GM11168 (cell line): Measurements from ENCODE around the gene INAFM2.

ENCODE experiments used
- in situ Hi-C: fragments of 300-500 bp; cut with MboI; formaldehyde crosslinking; loops from one replicate; pipeline ENCODE4 v1.12.0; 2022; ENCODE audit warnings: low sequenced_read_pairs; ENCODE audit not compliant: unreplicated experiment

INAFM2 gene

DNA sequence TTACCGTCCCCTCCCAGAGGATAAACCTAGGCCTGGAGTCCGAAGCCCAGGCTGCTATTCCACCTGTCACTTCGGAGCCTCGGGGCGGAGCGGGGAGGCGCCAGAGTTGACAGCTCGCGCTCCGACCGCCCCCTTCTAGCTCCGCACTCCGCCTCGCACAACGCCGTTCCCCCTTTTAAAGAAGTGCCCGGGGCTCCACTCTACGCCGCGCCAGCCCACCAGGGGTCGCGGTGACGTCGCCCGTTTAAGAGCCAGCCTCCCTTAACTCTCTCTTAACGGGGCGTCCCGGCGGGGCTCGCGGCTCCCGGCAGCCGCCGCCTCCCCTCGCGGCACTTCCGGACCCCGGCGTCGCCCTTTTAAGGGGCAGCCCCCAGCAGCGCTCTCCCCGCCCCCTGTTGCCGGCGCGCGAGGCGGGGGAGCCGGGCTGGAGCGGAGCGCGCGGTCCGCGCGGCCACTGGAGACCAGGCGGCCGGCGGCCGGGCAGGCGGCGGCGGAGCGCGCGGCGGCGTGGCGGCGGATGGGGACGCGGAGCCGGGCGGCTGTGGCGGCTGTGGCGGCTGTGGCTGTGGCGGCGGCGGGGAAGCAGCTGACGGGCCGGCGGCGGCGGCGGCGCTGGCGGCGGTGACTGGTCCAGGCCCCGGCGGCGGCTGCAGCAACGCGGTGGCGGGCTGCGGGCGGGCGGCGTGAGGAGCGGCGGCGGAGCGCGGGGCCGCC, at the start of gene INAFM2:
TSS of gene INAFM2 (plus strand) at position 454 of the 714 bp plus-strand sequence. CDS start 364 bp downstream, outside the sequence.
- in situ Hi-C loops: loop anchor here (5.0 kb wide), 1 partner anchor 36 kb away; no protein-coding TSS in a partner anchor

DNA sequence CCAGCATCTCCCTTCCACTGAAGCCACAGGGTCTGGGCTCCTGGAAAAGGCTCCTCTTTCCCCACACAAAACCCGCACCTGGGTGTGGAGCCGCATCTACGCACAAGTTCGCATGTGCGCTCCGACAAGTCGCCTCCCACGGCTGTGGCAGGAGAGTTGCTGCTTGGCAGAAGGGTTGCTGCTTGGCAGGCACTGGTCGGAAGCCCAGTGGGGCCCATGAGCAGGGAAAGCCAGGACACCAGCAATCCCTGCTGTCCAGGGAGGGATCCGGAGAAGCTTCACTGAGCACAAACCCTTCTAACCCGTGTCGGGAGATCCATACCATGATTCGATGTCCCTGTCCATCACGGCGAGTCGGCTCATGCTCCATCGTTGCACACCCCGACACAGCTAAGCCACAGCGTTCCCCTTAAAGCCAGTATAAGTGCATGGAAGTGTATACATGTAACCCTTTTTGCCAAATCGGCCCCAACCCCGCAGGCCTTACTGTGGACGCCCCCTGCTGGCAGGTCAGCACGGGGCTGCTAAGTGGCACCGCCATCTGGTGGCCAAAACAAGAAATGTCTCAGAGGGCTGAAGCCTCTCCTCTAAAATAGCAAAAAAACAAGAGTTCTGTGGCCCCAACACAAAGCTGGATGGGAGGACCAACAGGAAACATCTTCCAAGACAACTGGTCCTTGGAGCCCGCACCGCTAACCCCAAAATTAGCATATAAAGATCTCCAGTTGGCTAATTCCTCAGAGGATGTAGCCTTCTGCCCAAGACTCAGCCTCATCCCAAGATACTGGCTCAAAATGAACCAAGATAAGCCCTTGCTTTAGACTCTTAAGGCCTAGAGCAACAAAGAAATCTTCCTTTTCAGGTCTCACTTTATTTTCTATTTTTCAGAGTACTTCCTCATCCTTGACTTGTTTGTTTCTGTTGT, 48.9 kb upstream of the INAFM2 start:
- in situ Hi-C loops: loop anchor here (5.0 kb wide), 2 partner anchors 57 to 227 kb away; no protein-coding TSS in a partner anchor

DNA sequence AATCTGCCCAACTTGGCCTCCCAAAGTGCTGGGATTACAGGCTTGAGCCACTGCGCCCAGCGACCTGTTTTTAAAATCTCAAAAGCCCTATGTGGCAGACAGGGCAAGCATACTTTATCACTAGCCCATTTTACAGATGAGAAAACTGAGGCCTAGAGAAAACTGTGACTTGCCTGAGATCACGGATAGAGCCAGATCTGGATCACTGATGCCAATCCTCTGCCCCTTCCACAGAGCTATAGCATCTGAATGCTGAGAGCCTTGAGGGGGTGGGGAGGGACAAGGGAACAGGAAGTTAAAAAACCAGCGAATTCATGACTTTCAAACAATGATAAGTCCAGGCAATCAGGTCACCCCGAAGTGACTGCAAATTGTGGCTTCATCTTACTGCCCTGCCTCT, 48.0 kb upstream of the INAFM2 start:
- in situ Hi-C loops: no loop called here

DNA sequence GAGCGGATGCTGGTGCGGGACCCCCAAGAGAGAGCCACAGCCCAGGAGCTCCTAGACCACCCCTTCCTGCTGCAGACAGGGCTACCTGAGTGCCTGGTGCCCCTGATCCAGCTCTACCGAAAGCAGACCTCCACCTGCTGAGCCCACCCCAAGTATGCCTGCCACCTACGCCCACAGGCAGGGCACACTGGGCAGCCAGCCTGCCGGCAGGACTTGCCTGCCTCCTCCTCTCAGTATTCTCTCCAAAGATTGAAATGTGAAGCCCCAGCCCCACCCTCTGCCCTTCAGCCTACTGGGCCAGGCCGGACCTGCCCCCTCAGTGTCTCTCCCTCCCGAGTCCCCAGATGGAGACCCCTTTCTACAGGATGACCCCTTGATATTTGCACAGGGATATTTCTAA, 47.5 kb upstream of the INAFM2 start:
- in situ Hi-C loops: no loop called here

DNA sequence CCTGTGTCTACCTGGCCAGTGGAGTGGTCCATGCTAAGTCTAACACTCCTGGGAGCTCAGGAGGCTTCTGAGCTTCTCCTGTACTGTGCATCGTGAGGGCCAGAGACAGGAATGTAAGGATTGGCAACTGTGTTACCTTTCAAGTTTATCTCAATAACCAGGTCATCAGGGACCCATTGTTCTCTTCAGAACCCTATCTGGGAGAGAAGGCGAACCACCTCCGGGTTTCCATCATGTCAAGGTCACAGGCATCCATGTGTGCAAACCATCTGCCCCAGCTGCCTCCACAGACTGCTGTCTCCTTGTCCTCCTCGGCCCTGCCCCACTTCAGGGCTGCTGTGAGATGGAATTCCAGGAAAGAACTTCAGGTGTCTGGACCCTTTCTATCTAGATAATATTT, 46.6 kb upstream of the INAFM2 start:
- in situ Hi-C loops: no loop called here

DNA sequence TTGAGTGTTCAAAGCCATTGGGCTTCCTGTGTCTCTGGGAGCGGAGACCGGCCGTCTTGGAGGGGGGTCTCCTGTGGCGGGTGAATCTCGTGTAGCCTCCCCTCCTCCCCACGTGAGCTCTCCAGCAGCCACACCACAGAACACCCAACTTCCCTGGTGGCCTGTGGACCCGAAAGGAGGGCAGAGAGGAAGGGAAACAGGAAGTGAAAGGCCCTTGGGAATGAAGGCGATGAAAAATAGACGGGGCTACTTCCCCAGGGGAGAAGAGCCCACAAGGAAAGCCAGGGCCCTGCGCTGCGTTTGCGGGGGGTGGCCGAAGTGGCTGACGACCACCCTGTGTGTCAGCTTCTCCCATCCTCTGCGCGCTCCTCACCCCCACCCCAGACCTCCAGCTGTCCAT, 46.0 kb upstream of the INAFM2 start:
- in situ Hi-C loops: no loop called here

DNA sequence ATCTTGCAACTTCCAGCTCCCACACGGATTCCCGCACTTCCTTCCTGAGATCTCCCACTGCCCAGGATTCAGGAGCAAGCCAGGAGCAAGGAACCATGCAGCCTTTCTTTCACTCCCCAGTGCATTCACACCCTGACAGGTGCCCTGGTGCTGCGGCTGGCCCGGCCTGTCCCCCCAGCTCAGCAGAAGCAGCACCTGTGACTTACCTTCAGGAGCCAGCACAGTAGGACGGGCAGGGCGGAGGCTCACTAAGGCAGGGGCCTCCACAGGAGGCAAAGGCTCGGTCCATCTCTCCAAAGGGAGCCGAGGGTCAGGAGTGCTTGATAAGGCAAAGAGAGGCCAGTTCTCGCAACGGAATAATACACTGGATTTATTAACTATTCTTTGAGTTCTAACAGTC, 45.5 kb upstream of the INAFM2 start:
- in situ Hi-C loops: no loop called here

DNA sequence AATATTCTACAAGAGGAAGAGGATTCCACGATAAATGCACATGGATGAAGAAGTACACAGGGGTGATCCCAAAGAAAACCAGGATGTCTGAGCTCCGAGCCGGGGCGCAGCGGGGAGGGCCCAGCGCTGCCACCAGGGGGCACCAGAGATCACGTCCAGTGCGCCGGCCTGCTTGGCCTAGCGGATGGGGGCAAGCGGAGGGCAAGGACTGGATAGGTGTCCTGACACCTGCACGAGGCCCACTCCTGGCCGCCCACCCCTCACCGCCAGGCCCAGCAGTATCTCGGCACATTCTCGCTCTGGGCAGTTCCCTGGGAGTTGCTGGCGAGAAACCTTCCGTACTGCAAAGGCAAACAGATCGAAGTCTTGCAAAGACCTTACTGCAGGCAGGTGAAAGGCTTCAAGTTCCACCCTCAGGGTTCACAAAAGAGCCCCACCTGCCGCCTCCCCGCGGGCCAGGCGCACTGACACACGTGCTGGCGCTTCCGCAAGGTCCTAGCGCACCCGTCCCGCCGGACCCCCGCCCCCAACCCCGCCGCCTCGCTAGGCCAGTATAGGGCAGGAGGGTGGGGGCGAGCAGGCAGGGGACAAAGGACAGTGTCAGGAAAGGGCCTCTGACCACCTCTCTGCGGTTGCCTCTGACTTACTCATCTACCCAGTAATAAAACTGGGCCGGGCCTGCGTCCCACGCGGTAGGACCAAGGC, 43.9 kb upstream of the INAFM2 start:
- in situ Hi-C loops: no loop called here

DNA sequence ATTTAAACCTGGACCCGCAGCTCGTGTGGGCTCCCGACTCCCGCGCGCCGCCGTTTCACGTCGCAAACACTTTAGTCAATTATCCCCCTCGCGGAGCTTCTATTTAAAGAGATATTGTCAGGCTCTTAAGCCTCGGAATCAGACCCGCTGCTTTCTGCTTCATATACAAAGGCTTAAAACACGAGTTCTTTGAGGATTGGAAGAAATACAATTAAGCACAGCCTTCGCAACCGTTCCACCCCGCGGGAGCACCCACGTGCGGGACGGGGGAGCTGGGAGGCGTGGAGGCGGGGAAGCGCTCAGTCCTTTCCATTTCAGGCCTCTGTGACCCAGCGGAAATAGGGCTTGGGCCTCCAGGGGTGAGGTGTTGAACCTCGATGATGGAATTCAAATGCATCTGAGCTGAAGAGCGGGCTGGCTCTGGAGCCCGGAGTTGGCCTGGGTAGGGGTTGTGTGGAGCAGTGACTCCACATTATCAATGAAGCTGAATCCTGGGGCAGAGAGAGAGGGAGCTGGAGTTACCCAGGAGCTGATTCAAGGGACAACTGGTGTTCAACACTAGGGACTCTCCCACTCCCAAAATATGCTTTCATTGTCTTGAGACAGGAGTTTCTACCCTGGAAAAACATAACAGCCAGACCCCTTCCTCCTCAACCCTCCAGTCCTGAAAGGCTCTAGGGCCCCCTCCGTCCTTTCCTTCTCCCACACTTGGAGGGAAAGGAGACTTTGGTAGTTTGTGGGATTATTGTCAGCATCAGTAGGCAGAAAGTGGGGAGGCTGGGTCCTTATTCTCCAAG, 43.0 kb upstream of the INAFM2 start:
- in situ Hi-C loops: no loop called here

DNA sequence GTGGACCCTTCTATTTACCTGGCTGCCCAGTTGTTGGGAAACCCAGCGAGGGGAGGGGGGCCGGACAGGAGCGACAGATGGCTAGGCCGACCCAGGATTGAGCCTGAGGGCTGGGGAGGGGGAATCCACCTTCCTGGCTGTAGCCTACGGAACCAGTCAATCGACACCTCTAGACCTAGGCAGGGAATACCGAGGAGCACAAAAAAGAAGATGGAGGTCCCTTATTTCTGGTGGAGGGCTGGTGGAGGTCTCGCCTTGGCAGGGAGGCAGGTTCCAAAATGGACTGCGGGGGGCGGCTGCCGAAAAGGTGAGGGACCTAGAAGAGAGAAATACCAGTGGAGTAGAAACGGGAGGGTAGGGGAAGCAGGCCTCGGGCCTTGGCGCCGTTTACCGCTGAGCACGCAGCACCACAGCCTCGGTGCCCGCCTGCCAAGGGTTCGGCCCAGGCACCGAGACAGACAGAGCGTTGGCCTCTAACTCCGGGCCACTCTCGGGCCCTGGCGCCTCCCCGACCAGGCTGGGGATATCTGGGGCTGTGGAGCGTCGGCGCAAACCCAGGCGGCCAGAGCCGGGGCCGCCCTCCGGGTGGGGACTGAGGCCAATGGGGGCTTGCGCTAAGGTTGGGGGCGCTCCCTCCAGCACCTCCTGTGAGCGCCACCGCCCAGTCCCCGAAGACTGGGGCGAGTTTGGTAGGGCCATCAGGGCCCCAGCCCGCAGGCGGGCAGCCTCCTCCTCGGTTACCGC, 42.3 kb upstream of the INAFM2 start:
- in situ Hi-C loops: no loop called here

DNA sequence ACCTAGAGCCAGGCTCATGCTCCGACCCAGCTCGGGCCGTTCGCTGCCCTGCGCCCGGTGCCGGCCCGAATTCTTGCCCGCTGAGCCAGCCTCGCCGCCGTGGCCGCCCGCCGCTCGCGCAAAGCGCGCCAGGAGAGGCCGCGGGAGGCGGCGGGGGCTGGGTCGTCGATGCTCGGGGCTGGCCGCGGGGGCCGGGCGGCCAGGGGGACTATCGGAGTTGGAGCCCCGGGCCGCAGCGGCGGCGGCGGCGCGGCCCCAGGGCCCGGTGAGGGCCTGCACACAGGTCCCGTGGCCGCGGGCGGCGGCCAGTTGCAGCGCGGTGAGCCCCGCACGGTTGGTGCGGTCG, 41.7 kb upstream of the INAFM2 start:
- in situ Hi-C loops: no loop called here

DNA sequence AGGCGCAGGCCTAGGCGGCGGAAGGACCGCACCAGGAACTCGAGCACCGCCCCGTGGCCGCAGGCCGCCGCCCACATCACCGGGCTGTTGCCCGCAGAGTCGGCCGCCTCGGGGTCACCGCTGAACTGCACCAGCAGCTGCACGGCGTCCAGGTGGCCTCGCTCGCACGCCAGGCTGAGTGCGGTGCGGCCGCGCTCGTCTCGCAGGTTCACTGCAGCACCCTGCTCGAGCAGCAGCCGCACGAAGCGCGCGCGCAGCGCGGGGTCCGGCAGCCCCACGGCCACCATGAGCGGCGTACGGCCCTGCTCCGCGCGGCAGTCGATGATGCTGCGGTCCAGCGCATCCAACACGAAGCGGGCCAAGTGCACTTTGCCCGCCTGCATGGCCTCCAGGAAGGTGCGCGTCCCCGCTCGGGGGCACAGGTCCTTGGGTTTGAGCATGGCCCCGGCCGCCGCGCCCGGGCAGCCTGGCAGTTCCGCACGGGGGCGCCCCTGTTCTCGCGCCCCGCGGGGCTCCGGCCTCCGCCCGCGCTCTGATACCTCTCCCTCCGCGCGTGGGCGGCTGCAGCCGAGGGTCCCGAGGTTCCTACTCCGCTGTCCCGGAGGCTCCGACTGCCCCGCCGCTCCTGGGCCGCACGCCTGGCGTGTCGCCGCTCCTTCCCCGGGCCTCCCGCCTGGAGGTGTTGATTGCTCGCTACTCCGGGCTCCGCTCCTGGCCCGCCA, 41.2 kb upstream of the INAFM2 start:
- in situ Hi-C loops: no loop called here

DNA sequence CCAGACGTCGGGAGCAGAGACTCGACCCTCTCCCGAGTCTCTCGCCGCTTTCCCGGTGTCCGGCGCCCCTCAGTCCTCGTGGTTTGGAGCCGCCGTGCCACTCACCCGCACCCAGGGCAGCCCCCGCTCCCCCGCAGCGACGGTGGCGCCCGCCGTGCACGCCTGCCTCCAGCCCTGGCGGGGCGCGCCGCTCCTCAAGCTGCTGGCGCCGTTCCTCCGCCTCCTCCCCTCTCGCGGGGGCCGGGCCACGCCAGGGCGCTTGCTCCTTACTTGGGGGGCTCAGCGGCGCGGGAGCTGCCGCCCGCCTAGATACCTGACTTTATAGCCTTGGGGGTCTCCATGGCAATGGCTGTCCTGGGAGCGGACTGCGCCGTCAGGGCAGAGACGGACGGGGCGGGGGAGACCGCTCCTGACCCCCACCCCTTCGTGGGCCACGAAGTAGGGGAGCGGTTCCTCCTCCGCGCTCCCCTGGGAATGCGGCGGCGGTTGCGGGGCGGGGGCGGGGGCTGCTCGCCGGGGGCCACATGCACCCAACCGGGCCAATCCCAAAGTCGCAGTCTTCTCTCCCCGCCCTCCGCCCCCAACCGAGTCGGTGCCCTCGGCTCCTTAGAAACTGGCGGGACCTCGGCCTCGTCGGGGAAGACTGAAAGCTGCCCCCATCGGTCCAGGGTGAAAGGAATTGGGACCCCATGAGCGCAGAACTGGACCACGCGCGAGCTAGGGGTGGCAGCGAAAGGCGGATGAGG, 40.5 kb upstream of the INAFM2 start, which contains the start of gene ANKRD63:
TSS of gene ANKRD63 (minus strand) at position 196 of the 746 bp plus-strand sequence. CDS start 478 bp downstream, outside the sequence.
- in situ Hi-C loops: no loop called here

DNA sequence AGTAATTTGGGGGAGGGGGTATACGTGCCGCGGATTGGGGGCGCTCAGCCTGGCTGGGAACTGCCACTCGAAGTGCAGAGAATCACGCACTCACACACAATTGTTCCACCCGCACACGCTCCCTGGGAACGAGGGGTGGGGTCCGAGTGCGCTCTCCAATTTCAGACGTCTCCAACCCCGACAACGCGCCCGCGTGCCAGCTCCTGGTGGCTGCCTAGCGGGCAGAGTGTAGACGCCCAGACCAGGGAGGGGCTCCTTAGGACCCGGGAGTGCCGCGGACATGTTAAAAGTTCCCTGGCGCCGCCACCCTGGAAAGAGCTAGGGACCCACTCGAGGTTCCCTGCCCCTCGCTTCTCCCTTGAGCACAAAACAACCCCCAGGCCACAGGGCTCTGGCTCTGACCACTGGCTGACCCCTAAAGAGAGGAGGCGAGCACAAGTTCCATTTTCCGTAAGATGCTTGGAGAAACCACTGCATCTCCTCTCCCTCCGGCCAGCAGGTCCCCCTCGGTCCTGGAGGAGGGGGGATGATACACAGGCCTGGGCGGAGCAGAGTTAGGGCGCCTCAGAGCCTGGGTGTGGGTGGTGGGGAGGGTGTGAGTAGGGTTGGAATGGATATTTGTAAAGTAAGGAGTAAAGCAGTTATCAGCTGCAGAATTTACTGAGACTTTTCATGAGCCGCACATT, 39.7 kb upstream of the INAFM2 start:
- in situ Hi-C loops: no loop called here

DNA sequence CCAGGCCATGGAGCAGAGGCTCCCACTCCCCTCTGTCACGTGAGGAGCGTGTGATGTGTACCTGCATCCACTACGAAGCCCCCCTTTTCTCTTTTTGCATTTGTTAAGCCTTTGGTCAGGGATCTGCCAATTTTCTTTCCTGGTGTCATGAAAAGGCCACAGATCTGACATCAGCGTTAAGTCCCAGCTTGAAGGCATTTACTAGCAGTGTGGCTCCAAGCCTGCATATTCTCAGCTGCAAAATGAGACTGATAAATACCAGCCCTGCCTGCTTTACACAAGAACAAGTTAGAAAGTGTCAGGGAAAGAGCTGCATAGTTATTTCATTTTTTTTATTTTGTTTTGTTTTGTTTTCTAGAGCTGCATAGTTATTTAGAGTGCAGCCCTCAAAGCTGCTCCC, 38.3 kb upstream of the INAFM2 start:
- in situ Hi-C loops: loop anchor here (5.0 kb wide), 1 partner anchor 37 kb away; the partner anchor contains the start of gene INAFM2

DNA sequence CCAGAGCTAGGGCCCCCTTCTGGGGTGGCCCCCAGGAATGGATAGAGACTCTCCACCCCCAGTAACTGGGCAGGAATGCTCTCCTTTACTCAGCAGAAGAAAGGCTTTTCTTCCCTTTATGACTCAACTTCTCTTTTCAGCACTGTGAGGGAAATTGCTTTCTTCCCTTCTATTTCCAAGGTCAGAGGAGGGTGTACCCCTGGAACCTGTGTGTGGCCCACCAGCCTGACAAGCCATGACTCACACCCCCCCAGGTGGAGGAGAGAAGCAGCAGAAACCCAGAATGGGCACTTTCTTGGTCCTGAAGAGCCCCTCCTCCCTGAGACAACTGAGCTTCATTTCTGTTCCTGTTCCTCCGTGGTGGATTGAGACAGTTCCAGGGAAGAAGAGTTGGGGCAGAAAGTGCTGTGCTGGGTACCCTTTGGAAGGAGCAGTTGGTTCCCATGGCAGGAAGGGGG, 37.9 kb upstream of the INAFM2 start:
- in situ Hi-C loops: loop anchor here (5.0 kb wide), 1 partner anchor 37 kb away; the partner anchor contains the start of gene INAFM2

DNA sequence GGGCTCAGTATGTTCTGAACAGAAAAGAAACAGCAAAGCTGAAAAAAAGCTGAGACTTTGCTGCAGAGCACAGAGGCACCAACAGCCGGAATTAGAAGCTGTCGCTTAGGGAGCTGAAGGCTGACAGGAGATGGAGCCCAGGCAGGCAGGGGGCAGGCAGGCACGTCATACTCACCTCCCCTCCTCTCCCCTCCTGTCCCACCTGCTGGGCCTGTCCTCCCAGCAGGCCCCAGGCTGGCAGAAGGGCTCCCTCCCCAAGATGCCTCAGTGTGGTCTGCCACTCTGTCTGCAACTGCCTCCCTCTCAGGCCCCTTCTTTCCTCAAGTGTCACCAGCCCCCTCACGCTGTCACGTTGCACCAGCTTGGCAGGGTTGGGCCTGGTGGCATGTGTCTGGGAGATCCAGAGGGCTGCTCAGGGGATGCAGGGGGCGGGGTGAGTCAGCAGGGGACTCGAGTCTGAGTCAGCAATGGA, 37.4 kb upstream of the INAFM2 start:
- in situ Hi-C loops: loop anchor here (5.0 kb wide), 1 partner anchor 36 kb away; the partner anchor contains the start of gene INAFM2
